GM23338 (cell line): Measurements from ENCODE around the gene TSFM. TPM values are rescaled to one million over a fixed set of nuclear protein-coding genes. Genes with fewer than 3 reads are reported as not detected.

Experiments used
- ATAC-seq: fragments of 200-7000 bp; cut with Tn5 transposase; 3 replicates; pipeline ENCODE4 v1.9.1; 2020
- DNase-seq: peaks from one replicate; pipeline ENCODE4 v3.0.0-alpha.2; 2015; ENCODE audit warnings: low spot score
- H2AFZ ChIP-seq: fragments of 200-600 bp; sonication (generic); 2 replicates; pipeline ENCODE4 v1.8.0; 2016; ENCODE audit warnings: antibody characterized with exemption, mild to moderate bottlenecking, moderate library complexity
- H3F3A ChIP-seq: fragments of 200-600 bp; sonication (generic); replicated peaks from 2 replicates; pipeline ENCODE4 v1.8.0; 2017; ENCODE audit warnings: antibody characterized with exemption, mixed run types, low read depth
- H3K27ac ChIP-seq: fragments of 200-600 bp; sonication (generic); 2 replicates; pipeline ENCODE4 v1.6.1; 2016; ENCODE audit warnings: low read depth
- H3K27me3 ChIP-seq: fragments of 200-600 bp; sonication (generic); 2 replicates; pipeline ENCODE4 v1.8.0; 2016; ENCODE audit warnings: mild to moderate bottlenecking, mixed run types, moderate library complexity; ENCODE audit not compliant: insufficient read depth
- H3K36me3 ChIP-seq: fragments of 200-600 bp; sonication (generic); 2 replicates; pipeline ENCODE4 v1.8.0; 2016; ENCODE audit warnings: mild to moderate bottlenecking; ENCODE audit not compliant: insufficient read depth
- H3K4me1 ChIP-seq: fragments of 200-600 bp; sonication (generic); 2 replicates; pipeline ENCODE4 v1.8.0; 2016; ENCODE audit warnings: mild to moderate bottlenecking, moderate library complexity; ENCODE audit not compliant: insufficient read depth
- H3K4me2 ChIP-seq: fragments of 200-600 bp; sonication (generic); 2 replicates; pipeline ENCODE4 v1.7.1; 2017; ENCODE audit warnings: mixed run types
- H3K4me3 ChIP-seq: fragments of 200-600 bp; sonication (generic); 2 replicates; pipeline ENCODE4 v1.6.1; 2016; ENCODE audit warnings: mixed run types
- H3K79me2 ChIP-seq: fragments of 200-600 bp; sonication (generic); replicated peaks from 2 replicates; pipeline ENCODE4 v1.8.0; 2017; ENCODE audit warnings: mild to moderate bottlenecking; ENCODE audit not compliant: insufficient read depth
- H3K9me2 ChIP-seq: fragments of 200-600 bp; sonication (generic); 2 replicates; pipeline ENCODE4 v1.8.0; 2017; ENCODE audit not compliant: insufficient read depth
- H4K20me1 ChIP-seq: fragments of 200-600 bp; sonication (generic); replicated peaks from 2 replicates; pipeline ENCODE4 v1.8.0; 2017; ENCODE audit warnings: mild to moderate bottlenecking; ENCODE audit not compliant: insufficient read depth
- H3K27ac Mint-ChIP-seq: 2 replicates; pipeline ENCODE4 v1.8.0; 2020; ENCODE audit warnings: inconsistent platforms, mild to moderate bottlenecking, moderate library complexity, mixed read lengths
- H3K27me3 Mint-ChIP-seq: 3 replicates; pipeline ENCODE4 v1.8.0; 2022; ENCODE audit warnings: low read depth, mild to moderate bottlenecking, moderate library complexity, mixed read lengths, inconsistent platforms; ENCODE audit not compliant: insufficient read depth, poor library complexity
- H3K36me3 Mint-ChIP-seq: 3 replicates; pipeline ENCODE4 v1.8.0; 2021; ENCODE audit warnings: low read depth, mild to moderate bottlenecking, inconsistent platforms, moderate library complexity, mixed read lengths
- H3K4me1 Mint-ChIP-seq: 3 replicates; pipeline ENCODE4 v1.8.0; 2020; ENCODE audit warnings: mild to moderate bottlenecking, inconsistent platforms, mixed read lengths
- H3K4me3 Mint-ChIP-seq: 3 replicates; pipeline ENCODE4 v1.8.0; 2021; ENCODE audit warnings: moderate library complexity, mild to moderate bottlenecking, inconsistent platforms, mixed read lengths
- H3K9me3 Mint-ChIP-seq: 3 replicates; pipeline ENCODE4 v1.8.0; 2020; ENCODE audit warnings: moderate library complexity, mild to moderate bottlenecking, inconsistent platforms, mixed read lengths
- CREB1 ChIP-seq: fragments of 250-450 bp; sonication (Bioruptor Pico); IDR thresholded peaks from 2 replicates; pipeline ENCODE4 v1.5.0; 2020; ENCODE audit warnings: low read depth, mild to moderate bottlenecking, moderate library complexity
- CTCF ChIP-seq, 2 experiments: fragments of 200-600 bp in 1 of 2; sonication (generic) in 1 of 2; conservative IDR thresholded peaks; 2 replicates each; pipeline versions ENCODE4 v1.5.1 to v1.6.1; 2016 to 2017; ENCODE audit warnings: antibody characterized with exemption in 2 of 2, low read depth in 2 of 2, mild to moderate bottlenecking in 2 of 2, moderate library complexity in 1 of 2
- EZH2 ChIP-seq: fragments of 200-600 bp; sonication (generic); IDR thresholded peaks from one replicate; pipeline ENCODE4 v1.8.0; 2017; ENCODE audit warnings: antibody characterized with exemption, mild to moderate bottlenecking, low read depth; ENCODE audit not compliant: unreplicated experiment
- EZH2phosphoT487 ChIP-seq: fragments of 200-600 bp; sonication (generic); IDR thresholded peaks from one replicate; pipeline ENCODE4 v1.8.1; 2018; ENCODE audit warnings: antibody characterized with exemption; ENCODE audit not compliant: unreplicated experiment
- POLR2AphosphoS5 ChIP-seq: IDR thresholded peaks from 2 replicates; pipeline ENCODE4 v1.6.1; 2016; ENCODE audit warnings: antibody characterized with exemption, low read depth
- REST ChIP-seq: IDR thresholded peaks from one replicate; pipeline ENCODE4 v1.6.1; 2018; ENCODE audit warnings: antibody characterized with exemption; ENCODE audit not compliant: unreplicated experiment
- STAT1 ChIP-seq: IDR thresholded peaks from one replicate; pipeline ENCODE4 v1.6.1; 2016; ENCODE audit warnings: antibody characterized with exemption; ENCODE audit not compliant: unreplicated experiment
- ZNF114 ChIP-seq: fragments of 250-450 bp; sonication (Bioruptor Pico); IDR thresholded peaks from 2 replicates; pipeline ENCODE4 v1.5.0; 2020; ENCODE audit warnings: mild to moderate bottlenecking, moderate library complexity
- ZNF331 ChIP-seq: fragments of 250-450 bp; sonication (Bioruptor Pico); IDR thresholded peaks from 2 replicates; pipeline ENCODE4 v1.5.0; 2020; ENCODE audit warnings: low read depth, mild to moderate bottlenecking, moderate library complexity
- ZNF462 ChIP-seq: fragments of 250-450 bp; sonication (Bioruptor Pico); IDR thresholded peaks from 2 replicates; pipeline ENCODE4 v1.5.0; 2020; ENCODE audit warnings: mild to moderate bottlenecking, moderate library complexity
- polyA plus RNA-seq: library from polyadenylated mRNA; unstranded; fragments of >200 nt; fragmentation: Nextera tagmentation; extraction: Ambion mirVana; gene quantifications from 2 replicates; pipeline ENCODE4 v1.2.1, GENCODE V29; 2016
- total RNA-seq: library from RNA; depleted of rRNA; stranded (reverse); fragments of >200 nt; shearing (Covaris generic); gene quantifications from 2 replicates; pipeline ENCODE4 v1.2.3, GENCODE V29; 2014

The TSFM gene
- total and polyA plus RNA-seq, 2 experiments from 2014 or later = 29.5 to 43.1 TPM

GRCh38 chr12:57754411-57755193, 28.0 kb upstream of the TSFM start, which contains the start of gene MARCHF9:
Gene MARCHF9 (plus strand): TSS chr12:57755103. CDS start chr12:57755529, 426 bp downstream.
- Mint-ChIP-seq H3K4me3 (peak within 1 kb of the TSS; percentile 87), H3K9me3 (no peaks in the 10 kb centered on the region; the same call in 2 of the 3 replicates), H3K4me1 (peaks cover 39% of the 10 kb centered on the region), H3K27me3 (peaks cover 62% of the 10 kb centered on the region), H3K27ac (no peak within 1 kb of the TSS), H3K36me3 (peaks cover 24% of the 10 kb centered on the region)
- H3K36me3 ChIP-seq = no peaks in the 10 kb centered on the region; the same call in 1 of the 2 replicates
- TF ChIP-seq EZH2phosphoT487 (no peak), EZH2 (no peak), REST (no peak), POLR2AphosphoS5 (peak; percentile 67), ZNF114 (CRISPR knock-in tag) (no peak), CREB1 (0 out of 2 replicates have a peak, but pooled peaks have one; percentile 10), ZNF462 (CRISPR knock-in tag) (no peak), ZNF331 (CRISPR knock-in tag) (no peak), CTCF (conservative IDR thresholded peaks at IDR 0.05; ENCODE audit: low read depth in 2 of 2) (no peak), STAT1 (no peak)
- H2AFZ ChIP-seq = peak within 1 kb of the TSS; percentile 96
- peak within 1 kb of the TSS; percentile 83 for H3K4me3 ChIP-seq
- peaks cover 36% of the 10 kb centered on the region for H3K4me1 ChIP-seq
- H3K27me3 ChIP-seq = peaks cover 62% of the 10 kb centered on the region
- ATAC-seq = peak; percentile 33
- H3F3A ChIP-seq = peaks cover 21% of the 10 kb centered on the region
- no peak within 1 kb of the TSS for H3K27ac ChIP-seq
- peaks cover 23% of the 10 kb centered on the region for H3K79me2 ChIP-seq
- peaks cover 4% of the 10 kb centered on the region; the same call in 1 of the 2 replicates for H4K20me1 ChIP-seq
- DNase-seq = peak; percentile 84
- peak within 1 kb of the TSS; percentile 97 for H3K4me2 ChIP-seq
- H3K9me2 ChIP-seq = no peaks in the 10 kb centered on the region
